HEK293 (cell line): ENCODE measurements around the gene SFXN4.

Experiments
- CTCF ChIP-seq: fragments of 450-650 bp; formaldehyde crosslinking; IDR thresholded peaks from 2 replicates; pipeline ENCODE4 v1.5.1; 2016; ENCODE audit warnings: missing biosample characterization, missing genetic modification characterization
- GLI2 ChIP-seq: fragments of 450-650 bp; formaldehyde crosslinking; IDR thresholded peaks from 2 replicates; pipeline ENCODE4; 2017; ENCODE audit warnings: missing biosample characterization, missing genetic modification characterization, low read depth, borderline replicate concordance
- HOXD13 ChIP-seq: sonication (generic); formaldehyde crosslinking; IDR thresholded peaks from 2 replicates; pipeline ENCODE4 v1.8.0; 2022; ENCODE audit warnings: missing genetic modification reagents, borderline replicate concordance
- IKZF3 ChIP-seq: fragments of 450-650 bp; IDR thresholded peaks from 2 replicates; pipeline ENCODE4 v1.5.0; 2018; ENCODE audit warnings: missing biosample characterization, mild to moderate bottlenecking, missing genetic modification characterization, moderate library complexity
- KLF10 ChIP-seq: fragments of 450-650 bp; IDR thresholded peaks from 2 replicates; pipeline ENCODE4 v1.5.1; 2018; ENCODE audit warnings: missing biosample characterization, mild to moderate bottlenecking, missing genetic modification characterization
- OSR2 ChIP-seq: fragments of 450-650 bp; formaldehyde crosslinking; IDR thresholded peaks from 2 replicates; pipeline ENCODE4 v1.5.1; 2016; ENCODE audit warnings: missing biosample characterization, missing genetic modification characterization
- PRDM10 ChIP-seq: fragments of 450-650 bp; formaldehyde crosslinking; IDR thresholded peaks from 2 replicates; pipeline ENCODE4 v1.5.1; 2016; ENCODE audit warnings: missing biosample characterization, missing genetic modification characterization
- SALL2 ChIP-seq: fragments of 450-650 bp; formaldehyde crosslinking; IDR thresholded peaks from 2 replicates; pipeline ENCODE4 v1.5.0; 2017; ENCODE audit warnings: missing biosample characterization, mild to moderate bottlenecking, missing genetic modification characterization, borderline replicate concordance
- SP3 ChIP-seq: fragments of 450-650 bp; formaldehyde crosslinking; IDR thresholded peaks from 2 replicates; pipeline ENCODE4 v1.5.1; 2016; ENCODE audit warnings: missing biosample characterization, missing genetic modification characterization
- ZBTB20 ChIP-seq: fragments of 450-650 bp; formaldehyde crosslinking; IDR thresholded peaks from 2 replicates; pipeline ENCODE4 v1.5.1; 2016; ENCODE audit warnings: missing biosample characterization, missing genetic modification characterization
- ZBTB6 ChIP-seq: fragments of 450-650 bp; formaldehyde crosslinking; IDR thresholded peaks from 2 replicates; pipeline ENCODE4 v1.5.1; 2017; ENCODE audit warnings: missing biosample characterization, missing genetic modification characterization
- ZFP41 ChIP-seq: fragments of 450-650 bp; formaldehyde crosslinking; IDR thresholded peaks from 2 replicates; pipeline ENCODE4 v1.5.1; 2016; ENCODE audit warnings: missing biosample characterization, missing genetic modification characterization, borderline replicate concordance
- ZFP69B ChIP-seq: fragments of 450-650 bp; formaldehyde crosslinking; IDR thresholded peaks from 2 replicates; pipeline ENCODE4 v1.5.1; 2016; ENCODE audit warnings: missing biosample characterization, missing genetic modification characterization
- ZNF155 ChIP-seq: fragments of 450-650 bp; formaldehyde crosslinking; IDR thresholded peaks from 2 replicates; pipeline ENCODE4 v1.5.1; 2016; ENCODE audit warnings: missing biosample characterization, missing genetic modification characterization
- ZNF19 ChIP-seq: fragments of 450-650 bp; formaldehyde crosslinking; IDR thresholded peaks from 2 replicates; pipeline ENCODE4; 2016; ENCODE audit warnings: missing biosample characterization, missing genetic modification characterization, low read depth
- ZNF26 ChIP-seq: fragments of 450-650 bp; formaldehyde crosslinking; IDR thresholded peaks from 2 replicates; pipeline ENCODE4 v1.5.1; 2016; ENCODE audit warnings: missing biosample characterization, missing genetic modification characterization
- ZNF311 ChIP-seq: fragments of 450-650 bp; formaldehyde crosslinking; IDR thresholded peaks from 2 replicates; pipeline ENCODE4 v1.5.1; 2017; ENCODE audit warnings: missing biosample characterization, missing genetic modification characterization, borderline replicate concordance
- ZNF335 ChIP-seq: fragments of 450-650 bp; formaldehyde crosslinking; conservative IDR thresholded peaks from 2 replicates; pipeline ENCODE4 v1.5.1; 2016; ENCODE audit warnings: missing biosample characterization, missing genetic modification characterization
- ZNF501 ChIP-seq: fragments of 450-650 bp; formaldehyde crosslinking; IDR thresholded peaks from 2 replicates; pipeline ENCODE4 v1.5.1; 2016; ENCODE audit warnings: missing biosample characterization, missing genetic modification characterization
- ZNF518A ChIP-seq: fragments of 450-650 bp; formaldehyde crosslinking; conservative IDR thresholded peaks from 2 replicates; pipeline ENCODE4 v1.5.1; 2016; ENCODE audit warnings: low read depth, missing biosample characterization, missing genetic modification characterization
- ZNF548 ChIP-seq: fragments of 450-650 bp; formaldehyde crosslinking; IDR thresholded peaks from 2 replicates; pipeline ENCODE4 v1.5.1; 2016; ENCODE audit warnings: missing biosample characterization, missing genetic modification characterization
- ZNF549 ChIP-seq: fragments of 450-650 bp; IDR thresholded peaks from 2 replicates; pipeline ENCODE4 v1.5.1; 2018; ENCODE audit warnings: missing biosample characterization, missing genetic modification characterization, mild to moderate bottlenecking, inconsistent platforms, moderate library complexity
- ZNF555 ChIP-seq: fragments of 450-650 bp; formaldehyde crosslinking; conservative IDR thresholded peaks from 2 replicates; pipeline ENCODE4 v1.5.1; 2017; ENCODE audit warnings: missing biosample characterization, mild to moderate bottlenecking, missing genetic modification characterization, inconsistent platforms
- ZNF610 ChIP-seq: fragments of 450-650 bp; formaldehyde crosslinking; IDR thresholded peaks from 2 replicates; pipeline ENCODE4 v1.5.1; 2016; ENCODE audit warnings: missing biosample characterization, missing genetic modification characterization, borderline replicate concordance
- ZNF677 ChIP-seq: fragments of 450-650 bp; IDR thresholded peaks from 2 replicates; pipeline ENCODE4 v1.5.0; 2018; ENCODE audit warnings: missing biosample characterization, mild to moderate bottlenecking, missing genetic modification characterization, moderate library complexity
- ZNF776 ChIP-seq: fragments of 450-650 bp; formaldehyde crosslinking; IDR thresholded peaks from 2 replicates; pipeline ENCODE4 v1.5.0; 2017; ENCODE audit warnings: missing biosample characterization, missing genetic modification characterization, borderline replicate concordance
- ZNF830 ChIP-seq: fragments of 450-650 bp; IDR thresholded peaks from 2 replicates; pipeline ENCODE4 v1.5.0; 2018; ENCODE audit warnings: missing biosample characterization, missing genetic modification characterization, low read depth, mild to moderate bottlenecking, moderate library complexity

The SFXN4 gene

GRCh38 chr10:119206603-119207365 lies 41.3 kb upstream of the SFXN4 start (continued):
- TF ChIP-seq GLI2 (tag by site-specific recombination): no peak
- 0 out of 2 replicates have a peak, but pooled peaks have one; percentile 45 for TF ChIP-seq ZNF677
- peak; percentile 26; the same call in 1 of the 2 replicates for TF ChIP-seq CTCF (tag by site-specific recombination)
- TF ChIP-seq ZNF518A (tag by site-specific recombination): no peak
- TF ChIP-seq IKZF3 (tag by site-specific recombination): 0 out of 2 replicates have a peak, but pooled peaks have one; percentile 20
- TF ChIP-seq ZFP69B (tag by site-specific recombination): no peak
- TF ChIP-seq ZNF155 (tag by site-specific recombination): no peak
- no peak for TF ChIP-seq ZNF776 (tag by site-specific recombination)
- no peak for TF ChIP-seq ZFP41 (tag by site-specific recombination)
- TF ChIP-seq ZNF548 (tag by site-specific recombination): no peak
- TF ChIP-seq ZBTB6: no peak
- TF ChIP-seq SALL2 (tag by site-specific recombination): no peak
- no peak for TF ChIP-seq HOXD13
- TF ChIP-seq ZBTB20 (tag by site-specific recombination): no peak
- no peak for TF ChIP-seq ZNF610 (tag by site-specific recombination)
- no peak for TF ChIP-seq SP3 (tag by site-specific recombination)
- no peak for TF ChIP-seq ZNF501 (tag by site-specific recombination)
- TF ChIP-seq KLF10: no peak
- TF ChIP-seq ZNF555 (tag by site-specific recombination): no peak
- peak; percentile 29 for TF ChIP-seq ZNF335
- TF ChIP-seq ZNF549: no peak
- TF ChIP-seq ZNF19 (tag by site-specific recombination): no peak
- TF ChIP-seq PRDM10 (tag by site-specific recombination): no peak
- no peak for TF ChIP-seq OSR2 (tag by site-specific recombination)
- no peak for TF ChIP-seq ZNF311 (tag by site-specific recombination)
- TF ChIP-seq ZNF26 (tag by site-specific recombination): no peak
- no peak for TF ChIP-seq ZNF830 (tag by site-specific recombination)
